ENCODE results near the gene GALNT7. TPM values are rescaled to one million over a fixed set of nuclear protein-coding genes. Genes with fewer than 3 reads are reported as not detected.

GALNT7 gene
- total RNA-seq, 2 donors from 2014 or later: 10.1 to 12.8 TPM

GRCh38 chr4:173235050-173235449 is 66.4 kb downstream of the GALNT7 start:
- ATAC-seq (replicated peaks in 1 of 2) (no peak), DNase-seq (no peak)
- Mint-ChIP-seq H3K36me3 (ENCODE audit: insufficient read depth in 2 of 2) (no peaks in the 10 kb centered on the region), H3K27ac (no peak overlapping the region), H3K4me1 (ENCODE audit: low read depth) (peaks cover 7% of the 10 kb centered on the region), H3K27me3 (ENCODE audit: low read depth) (no peaks in the 10 kb centered on the region), H3K4me3 (no peak overlapping the region), H3K9me3 (no peaks in the 10 kb centered on the region)

GRCh38 chr4:173236301-173236700 is 67.7 kb downstream of the GALNT7 start:
- Mint-ChIP-seq H3K27ac (no peak overlapping the region), H3K4me1 (ENCODE audit: low read depth) (peaks cover 4% of the 10 kb centered on the region), H3K9me3 (no peaks in the 10 kb centered on the region), H3K27me3 (ENCODE audit: low read depth) (no peaks in the 10 kb centered on the region), H3K4me3 (no peak overlapping the region), H3K36me3 (ENCODE audit: insufficient read depth in 2 of 2) (no peaks in the 10 kb centered on the region)
- DNase-seq (no peak), ATAC-seq (replicated peaks in 1 of 2) (no peak)

- Mint-ChIP-seq H3K4me1 (ENCODE audit: low read depth) (peaks cover 8% of the 10 kb centered on the region), H3K9me3 (no peaks in the 10 kb centered on the region), H3K36me3 (ENCODE audit: insufficient read depth in 2 of 2) (no peaks in the 10 kb centered on the region), H3K27me3 (ENCODE audit: low read depth) (no peaks in the 10 kb centered on the region), H3K4me3 (no peak overlapping the region), H3K27ac (no peak overlapping the region)
- DNase-seq: no peak
- ATAC-seq (replicated peaks in 1 of 2): no peak
Measured at GRCh38 chr4:173237152-173237551, 68.5 kb downstream of the GALNT7 start.

- H3K4me3 Mint-ChIP-seq: no peak overlapping the region
- H3K9me3 Mint-ChIP-seq: no peaks in the 10 kb centered on the region
- H3K36me3 Mint-ChIP-seq (ENCODE audit: insufficient read depth in 2 of 2): no peaks in the 10 kb centered on the region
- no peak for ATAC-seq (replicated peaks in 1 of 2)
- no peak overlapping the region for H3K27ac Mint-ChIP-seq
- peaks cover 14% of the 10 kb centered on the region for H3K4me1 Mint-ChIP-seq (ENCODE audit: low read depth)
- H3K27me3 Mint-ChIP-seq (ENCODE audit: low read depth): no peaks in the 10 kb centered on the region
- DNase-seq: no peak
Measured at GRCh38 chr4:173237762-173238161, 69.2 kb downstream of the GALNT7 start.

- no peak overlapping the region for H3K4me3 Mint-ChIP-seq
- DNase-seq (no peak), ATAC-seq (replicated peaks in 1 of 2) (no peak)
- no peaks in the 10 kb centered on the region for H3K27me3 Mint-ChIP-seq (ENCODE audit: low read depth)
- H3K27ac Mint-ChIP-seq: no peak overlapping the region
- H3K4me1 Mint-ChIP-seq (ENCODE audit: low read depth): peaks cover 36% of the 10 kb centered on the region
- H3K9me3 Mint-ChIP-seq: no peaks in the 10 kb centered on the region
- no peaks in the 10 kb centered on the region for H3K36me3 Mint-ChIP-seq (ENCODE audit: insufficient read depth in 2 of 2)
Measured at GRCh38 chr4:173240696-173241095, 72.1 kb downstream of the GALNT7 start.

GRCh38 chr4:173242466-173243250 is 74.0 kb downstream of the GALNT7 start:
- peaks cover 32% of the 10 kb centered on the region for H3K4me1 Mint-ChIP-seq (ENCODE audit: low read depth)
- H3K27ac Mint-ChIP-seq: no peak overlapping the region
- H3K9me3 Mint-ChIP-seq: no peaks in the 10 kb centered on the region
- no peak for ATAC-seq (replicated peaks in 1 of 2)
- no peak overlapping the region for H3K4me3 Mint-ChIP-seq
- no peaks in the 10 kb centered on the region for H3K27me3 Mint-ChIP-seq (ENCODE audit: low read depth)
- no peaks in the 10 kb centered on the region for H3K36me3 Mint-ChIP-seq (ENCODE audit: insufficient read depth in 2 of 2)
- DNase-seq: no peak

- no peak for DNase-seq
- H3K4me1 Mint-ChIP-seq (ENCODE audit: low read depth): peaks cover 32% of the 10 kb centered on the region
- no peaks in the 10 kb centered on the region for H3K27me3 Mint-ChIP-seq (ENCODE audit: low read depth)
- no peaks in the 10 kb centered on the region for H3K9me3 Mint-ChIP-seq
- no peak overlapping the region for H3K4me3 Mint-ChIP-seq
- no peak overlapping the region for H3K27ac Mint-ChIP-seq
- ATAC-seq (replicated peaks in 1 of 2): no peak
- no peaks in the 10 kb centered on the region for H3K36me3 Mint-ChIP-seq (ENCODE audit: insufficient read depth in 2 of 2)
Measured at GRCh38 chr4:173243321-173243720, 74.7 kb downstream of the GALNT7 start.

GRCh38 chr4:173243917-173244658 is 75.5 kb downstream of the GALNT7 start:
- no peak overlapping the region for H3K4me3 Mint-ChIP-seq
- no peak overlapping the region for H3K27ac Mint-ChIP-seq
- no peaks in the 10 kb centered on the region for H3K36me3 Mint-ChIP-seq (ENCODE audit: insufficient read depth in 2 of 2)
- peaks cover 32% of the 10 kb centered on the region for H3K4me1 Mint-ChIP-seq (ENCODE audit: low read depth)
- H3K9me3 Mint-ChIP-seq: no peaks in the 10 kb centered on the region
- no peak for DNase-seq
- ATAC-seq (replicated peaks in 1 of 2): peak in 1 of 2 donors; percentile 47
- H3K27me3 Mint-ChIP-seq (ENCODE audit: low read depth): no peaks in the 10 kb centered on the region

GRCh38 chr4:173245952-173246351 is 77.3 kb downstream of the GALNT7 start:
- Mint-ChIP-seq H3K36me3 (ENCODE audit: insufficient read depth in 2 of 2) (no peaks in the 10 kb centered on the region), H3K4me3 (no peak overlapping the region), H3K27me3 (ENCODE audit: low read depth) (no peaks in the 10 kb centered on the region), H3K4me1 (ENCODE audit: low read depth) (peaks cover 32% of the 10 kb centered on the region), H3K9me3 (no peaks in the 10 kb centered on the region), H3K27ac (no peak overlapping the region)
- no peak for DNase-seq
- no peak for ATAC-seq (replicated peaks in 1 of 2)

- no peaks in the 10 kb centered on the region for H3K9me3 Mint-ChIP-seq
- no peaks in the 10 kb centered on the region for H3K27me3 Mint-ChIP-seq (ENCODE audit: low read depth)
- ATAC-seq (replicated peaks in 1 of 2) (no peak), DNase-seq (no peak)
- H3K36me3 Mint-ChIP-seq (ENCODE audit: insufficient read depth in 2 of 2): no peaks in the 10 kb centered on the region
- H3K4me1 Mint-ChIP-seq (ENCODE audit: low read depth): peaks cover 32% of the 10 kb centered on the region
- H3K4me3 Mint-ChIP-seq: no peak overlapping the region
- no peak overlapping the region for H3K27ac Mint-ChIP-seq
Measured at GRCh38 chr4:173246719-173247118, 78.1 kb downstream of the GALNT7 start.

GRCh38 chr4:173247321-173247720 is 78.7 kb downstream of the GALNT7 start:
- Mint-ChIP-seq H3K27me3 (ENCODE audit: low read depth) (no peaks in the 10 kb centered on the region), H3K36me3 (ENCODE audit: insufficient read depth in 2 of 2) (no peaks in the 10 kb centered on the region), H3K9me3 (no peaks in the 10 kb centered on the region), H3K4me1 (ENCODE audit: low read depth) (peaks cover 29% of the 10 kb centered on the region), H3K4me3 (no peak overlapping the region), H3K27ac (no peak overlapping the region)
- ATAC-seq (replicated peaks in 1 of 2): no peak
- no peak for DNase-seq

- no peak overlapping the region for H3K27ac Mint-ChIP-seq
- H3K4me3 Mint-ChIP-seq: no peak overlapping the region
- H3K9me3 Mint-ChIP-seq: no peaks in the 10 kb centered on the region
- ATAC-seq (replicated peaks in 1 of 2): no peak
- DNase-seq: no peak
- peaks cover 0 to 3% of the 10 kb centered on the region in 2 donors for H3K36me3 Mint-ChIP-seq (ENCODE audit: insufficient read depth in 2 of 2)
- peaks cover 28% of the 10 kb centered on the region for H3K4me1 Mint-ChIP-seq (ENCODE audit: low read depth)
- H3K27me3 Mint-ChIP-seq (ENCODE audit: low read depth): no peaks in the 10 kb centered on the region
Measured at GRCh38 chr4:173248690-173249089, 80.1 kb downstream of the GALNT7 start.

- Mint-ChIP-seq H3K27me3 (ENCODE audit: low read depth) (no peaks in the 10 kb centered on the region), H3K4me3 (no peak overlapping the region), H3K4me1 (ENCODE audit: low read depth) (peaks cover 20% of the 10 kb centered on the region), H3K27ac (peak overlapping the region; percentile 59), H3K36me3 (ENCODE audit: insufficient read depth in 2 of 2) (peaks cover 0 to 3% of the 10 kb centered on the region in 2 donors), H3K9me3 (no peaks in the 10 kb centered on the region)
- ATAC-seq (replicated peaks in 1 of 2) (peak; percentile 87 to 93), DNase-seq (peak; percentile 9 to 51)
Measured at GRCh38 chr4:173252024-173252935, 83.7 kb downstream of the GALNT7 start.

Data from activated T-cell treated with anti-CD3 and anti-CD28 coated beads, Interleukin-2, amount 50 U/mL, for 72 hours (primary cell).